HEK293 (cell line): ENCODE data around the gene RAPGEF5.

Experiments used
- CTCF ChIA-PET: fragments of 350-600 bp; formaldehyde crosslinking; extraction: SDS; loops from one replicate; lab custom pipeline; 2021; ENCODE audit warnings: antibody characterized with exemption; lab: Yijun Ruan, JAX
- POLR2A ChIA-PET: fragments of 300-600 bp; formaldehyde crosslinking; extraction: SDS; loops from one replicate; lab custom pipeline; 2020; ENCODE audit warnings: antibody characterized with exemption, inconsistent platforms; lab: Yijun Ruan, JAX
- H3K27ac ChIP-seq: fragments of 200-500 bp; sonication (Bioruptor generic); 2 replicates; pipeline ENCODE4 v1.5.1; 2014; ENCODE audit warnings: low read depth, low read length, control low read depth, inconsistent platforms; ENCODE audit errors: extremely low read depth
- H3K36me3 ChIP-seq, 2 experiments: fragments of 200-500 bp in 1 of 2; sonication (Bioruptor generic) in 1 of 2; 1 replicate in 1 of 2; 2 replicates in 1 of 2; pipeline ENCODE4 v1.5.1; 2014 to 2017; ENCODE audit warnings: inconsistent platforms in 2 of 2, low read length in 2 of 2; ENCODE audit not compliant: control insufficient read depth in 2 of 2, insufficient read depth in 1 of 2
- H3K4me1 ChIP-seq: fragments of 200-500 bp; sonication (Bioruptor generic); 2 replicates; pipeline ENCODE4 v1.5.1; 2014; ENCODE audit warnings: mild to moderate bottlenecking, low read length, inconsistent platforms; ENCODE audit not compliant: control insufficient read depth, insufficient read depth
- H3K4me3 ChIP-seq: 2 replicates; pipeline ENCODE4 v1.5.1; 2011; ENCODE audit warnings: low read depth, mild to moderate bottlenecking, control low read depth, low read length, moderate library complexity
- H3K9me3 ChIP-seq: fragments of 200-500 bp; sonication (Bioruptor generic); 2 replicates; pipeline ENCODE4 v1.5.1; 2014; ENCODE audit warnings: low read depth, low read length, inconsistent platforms; ENCODE audit not compliant: control insufficient read depth, insufficient read depth
- GLI4 ChIP-seq: fragments of 450-650 bp; formaldehyde crosslinking; IDR thresholded peaks from 2 replicates; pipeline ENCODE4 v1.5.1; 2016; ENCODE audit warnings: missing biosample characterization, missing genetic modification characterization
- HOXD13 ChIP-seq: sonication (generic); formaldehyde crosslinking; IDR thresholded peaks from 2 replicates; pipeline ENCODE4 v1.8.0; 2022; ENCODE audit warnings: missing genetic modification reagents, borderline replicate concordance
- MZF1 ChIP-seq: fragments of 450-650 bp; formaldehyde crosslinking; IDR thresholded peaks from 2 replicates; pipeline ENCODE4 v1.5.1; 2017; ENCODE audit warnings: missing biosample characterization, missing genetic modification characterization, borderline replicate concordance
- OSR2 ChIP-seq: fragments of 450-650 bp; formaldehyde crosslinking; IDR thresholded peaks from 2 replicates; pipeline ENCODE4 v1.5.1; 2016; ENCODE audit warnings: missing biosample characterization, missing genetic modification characterization
- OVOL3 ChIP-seq: fragments of 450-650 bp; formaldehyde crosslinking; IDR thresholded peaks from 2 replicates; pipeline ENCODE4 v1.5.1; 2016; ENCODE audit warnings: missing biosample characterization, missing genetic modification characterization
- PRDM4 ChIP-seq: fragments of 450-650 bp; formaldehyde crosslinking; IDR thresholded peaks from 2 replicates; pipeline ENCODE4 v1.5.1; 2017; ENCODE audit warnings: missing biosample characterization, missing genetic modification characterization
- SP2 ChIP-seq: fragments of 450-650 bp; formaldehyde crosslinking; IDR thresholded peaks from 2 replicates; pipeline ENCODE4 v1.5.1; 2016; ENCODE audit warnings: missing biosample characterization, missing genetic modification characterization
- ZBTB10 ChIP-seq: fragments of 450-650 bp; formaldehyde crosslinking; IDR thresholded peaks from 2 replicates; pipeline ENCODE4 v1.5.1; 2016; ENCODE audit warnings: missing biosample characterization, missing genetic modification characterization
- ZNF133 ChIP-seq: fragments of 450-650 bp; formaldehyde crosslinking; IDR thresholded peaks from 2 replicates; pipeline ENCODE4 v1.5.1; 2016; ENCODE audit warnings: missing biosample characterization, missing genetic modification characterization
- ZNF146 ChIP-seq: fragments of 450-650 bp; formaldehyde crosslinking; IDR thresholded peaks from 2 replicates; pipeline ENCODE4 v1.5.1; 2016; ENCODE audit warnings: missing biosample characterization, missing genetic modification characterization
- ZNF2 ChIP-seq: fragments of 450-650 bp; formaldehyde crosslinking; IDR thresholded peaks from 2 replicates; pipeline ENCODE4 v1.5.1; 2016; ENCODE audit warnings: missing biosample characterization, missing genetic modification characterization
- ZNF280D ChIP-seq: fragments of 450-650 bp; formaldehyde crosslinking; IDR thresholded peaks from 2 replicates; pipeline ENCODE4 v1.5.1; 2016; ENCODE audit warnings: missing biosample characterization, missing genetic modification characterization
- ZNF449 ChIP-seq: fragments of 450-650 bp; formaldehyde crosslinking; IDR thresholded peaks from 2 replicates; pipeline ENCODE4 v1.5.1; 2017; ENCODE audit warnings: missing biosample characterization, mild to moderate bottlenecking, missing genetic modification characterization, moderate library complexity
- ZNF555 ChIP-seq: fragments of 450-650 bp; formaldehyde crosslinking; conservative IDR thresholded peaks from 2 replicates; pipeline ENCODE4 v1.5.1; 2017; ENCODE audit warnings: missing biosample characterization, mild to moderate bottlenecking, missing genetic modification characterization, inconsistent platforms
- ZNF670 ChIP-seq: fragments of 450-650 bp; formaldehyde crosslinking; IDR thresholded peaks from 2 replicates; pipeline ENCODE4 v1.5.1; 2016; ENCODE audit warnings: missing biosample characterization, missing genetic modification characterization, low read depth
- ZSCAN16 ChIP-seq: fragments of 450-650 bp; formaldehyde crosslinking; IDR thresholded peaks from 2 replicates; pipeline ENCODE4 v1.5.1; 2016; ENCODE audit warnings: missing biosample characterization, missing genetic modification characterization
- ZSCAN23 ChIP-seq: fragments of 450-650 bp; formaldehyde crosslinking; IDR thresholded peaks from 2 replicates; pipeline ENCODE4 v1.5.1; 2016; ENCODE audit warnings: missing biosample characterization, missing genetic modification characterization
- ZSCAN5A ChIP-seq: fragments of 450-650 bp; formaldehyde crosslinking; IDR thresholded peaks from 2 replicates; pipeline ENCODE4 v1.5.1; 2016; ENCODE audit warnings: missing biosample characterization, missing genetic modification characterization

RAPGEF5 gene

GRCh38 chr7:22305706-22306105, 51.2 kb downstream of the RAPGEF5 start:
- Histone ChIP-seq H3K9me3 (no peaks in the 10 kb centered on the region), H3K27ac (no peak overlapping the region), H3K36me3 (peaks cover 13 to 24% of the 10 kb centered on the region in 2 experiments), H3K4me3 (no peak overlapping the region), H3K4me1 (no peaks in the 10 kb centered on the region)
- TF ChIP-seq ZSCAN16 (tag by site-specific recombination) = no peak
- TF ChIP-seq ZNF146 (tag by site-specific recombination) = peak; percentile 33; the same call in 1 of the 2 replicates
- POLR2A ChIA-PET = no interaction called here
- CTCF ChIA-PET = no interaction called here

GRCh38 chr7:22302951-22303423, 54.0 kb downstream of the RAPGEF5 start:
- H3K4me3 ChIP-seq = no peak overlapping the region
- POLR2A ChIA-PET = no interaction called here
- H3K4me1 ChIP-seq = no peaks in the 10 kb centered on the region
- TF ChIP-seq ZNF449 (tag by site-specific recombination) = no peak
- no peak for TF ChIP-seq SP2
- TF ChIP-seq ZSCAN5A (tag by site-specific recombination) = no peak
- TF ChIP-seq OSR2 (tag by site-specific recombination) = no peak
- no peak for TF ChIP-seq ZSCAN23 (tag by site-specific recombination)
- TF ChIP-seq ZNF133 = no peak
- no peak for TF ChIP-seq HOXD13 (CRISPR knock-in tag)
- no peak for TF ChIP-seq GLI4 (tag by site-specific recombination)
- TF ChIP-seq ZBTB10 = no peak
- TF ChIP-seq ZNF555 = no peak
- TF ChIP-seq MZF1 (tag by site-specific recombination) = no peak
- no peak for TF ChIP-seq ZNF280D (tag by site-specific recombination)
- no peak for TF ChIP-seq OVOL3 (tag by site-specific recombination)
- no peak for TF ChIP-seq PRDM4
- TF ChIP-seq ZNF2 (tag by site-specific recombination) = no peak
- TF ChIP-seq ZNF670 (tag by site-specific recombination) = no peak
- TF ChIP-seq, all 188 proteins: peak for 0
- Histone ChIP-seq H3K36me3 (peaks cover 9 to 16% of the 10 kb centered on the region in 2 experiments), H3K9me3 (no peaks in the 10 kb centered on the region), H3K27ac (no peak overlapping the region)
- CTCF ChIA-PET = interaction anchor here (0.6 to 1.7 kb wide), 4 partner anchors 10 to 149 kb away, joined by 3 to 5 read pairs (median 3); no protein-coding TSS in a partner anchor
